Measurements from ENCODE around the gene FYB1.

The FYB1 gene

GRCh38 chr5:39205550-39205949 is 13.8 kb downstream of the FYB1 start:
- no peak for TF ChIP-seq NFIC (IDR thresholded peaks at IDR 0.05)
- no peak for TF ChIP-seq REST (IDR thresholded peaks at IDR 0.05; ENCODE audit: low read depth)
- TF ChIP-seq USF1 (IDR thresholded peaks at IDR 0.05), result no peak
- TF ChIP-seq FOXM1 (IDR thresholded peaks at IDR 0.05; ENCODE audit: borderline replicate concordance, low read depth), result no peak
- no peak for TF ChIP-seq TCF12 (IDR thresholded peaks at IDR 0.05; ENCODE audit: low read depth)
- no peak for TF ChIP-seq CEBPB (IDR thresholded peaks at IDR 0.05)
- TF ChIP-seq CREB1 (IDR thresholded peaks at IDR 0.05; ENCODE audit: low read depth), result no peak
- no peak for TF ChIP-seq ZBTB7A (IDR thresholded peaks at IDR 0.05; ENCODE audit: low read depth)
- no peak for TF ChIP-seq YY1 (IDR thresholded peaks at IDR 0.05; ENCODE audit: low read depth)
- TF ChIP-seq EGR1 (IDR thresholded peaks at IDR 0.05), result no peak
- TF ChIP-seq TEAD4 (IDR thresholded peaks at IDR 0.05), result no peak

- TF ChIP-seq EGR1 (IDR thresholded peaks at IDR 0.05), result no peak
- no peak for TF ChIP-seq CEBPB (IDR thresholded peaks at IDR 0.05)
- TF ChIP-seq RAD21 (IDR thresholded peaks at IDR 0.05; ENCODE audit: low read depth), result no peak
- no peak for TF ChIP-seq FOXM1 (IDR thresholded peaks at IDR 0.05; ENCODE audit: borderline replicate concordance, low read depth)
- no peak for TF ChIP-seq REST (IDR thresholded peaks at IDR 0.05; ENCODE audit: low read depth)
- no peak for TF ChIP-seq NFIC (IDR thresholded peaks at IDR 0.05)
- no peak for TF ChIP-seq CREB1 (IDR thresholded peaks at IDR 0.05; ENCODE audit: low read depth)
- no peak for TF ChIP-seq ZBTB7A (IDR thresholded peaks at IDR 0.05; ENCODE audit: low read depth)
- TF ChIP-seq EP300 (IDR thresholded peaks at IDR 0.05; ENCODE audit: borderline replicate concordance), result no peak
- no peak for TF ChIP-seq TEAD4 (IDR thresholded peaks at IDR 0.05)
- TF ChIP-seq MAX (IDR thresholded peaks at IDR 0.05), result no peak
- no peak for TF ChIP-seq USF1 (IDR thresholded peaks at IDR 0.05)
- TF ChIP-seq TAF1 (IDR thresholded peaks at IDR 0.05; ENCODE audit: low read depth), result no peak
- TF ChIP-seq TCF12 (IDR thresholded peaks at IDR 0.05; ENCODE audit: low read depth), result no peak
- TF ChIP-seq YY1 (IDR thresholded peaks at IDR 0.05; ENCODE audit: low read depth), result no peak
Measured at GRCh38 chr5:39203951-39204350, 15.4 kb downstream of the FYB1 start.

- TF ChIP-seq EGR1 (IDR thresholded peaks at IDR 0.05) (no peak), USF1 (IDR thresholded peaks at IDR 0.05) (no peak), CEBPB (IDR thresholded peaks at IDR 0.05) (no peak), RAD21 (IDR thresholded peaks at IDR 0.05; ENCODE audit: low read depth) (no peak)
Measured at GRCh38 chr5:39203275-39203922, 16.0 kb downstream of the FYB1 start.

- TF ChIP-seq NFIC (IDR thresholded peaks at IDR 0.05) (no peak), TEAD4 (IDR thresholded peaks at IDR 0.05) (no peak), RAD21 (IDR thresholded peaks at IDR 0.05; ENCODE audit: low read depth) (no peak), FOXM1 (IDR thresholded peaks at IDR 0.05; ENCODE audit: borderline replicate concordance, low read depth) (no peak), EP300 (IDR thresholded peaks at IDR 0.05; ENCODE audit: borderline replicate concordance) (no peak), REST (IDR thresholded peaks at IDR 0.05; ENCODE audit: low read depth) (no peak), TAF1 (IDR thresholded peaks at IDR 0.05; ENCODE audit: low read depth) (no peak), CEBPB (IDR thresholded peaks at IDR 0.05) (no peak), YY1 (IDR thresholded peaks at IDR 0.05; ENCODE audit: low read depth) (no peak), ZBTB7A (IDR thresholded peaks at IDR 0.05; ENCODE audit: low read depth) (no peak), CREB1 (IDR thresholded peaks at IDR 0.05; ENCODE audit: low read depth) (no peak), TCF12 (IDR thresholded peaks at IDR 0.05; ENCODE audit: low read depth) (no peak), MAX (IDR thresholded peaks at IDR 0.05) (no peak), USF1 (IDR thresholded peaks at IDR 0.05) (no peak), EGR1 (IDR thresholded peaks at IDR 0.05) (no peak)
Measured at GRCh38 chr5:39202597-39203274, 16.6 kb downstream of the FYB1 start.

Measured in Ishikawa (cell line).